GM04503 (cell line): ENCODE measurements around the gene ITM2C.

Experiments
- DNase-seq: peaks from one replicate; pipeline ENCODE4 v3.0.0-alpha.2; 2012; ENCODE audit warnings: low read depth

The ITM2C gene

GRCh38 chr2:230873661-230874401, 9.1 kb downstream of the ITM2C start:
- DNase-seq: no peak

- DNase-seq: no peak
Observed at GRCh38 chr2:230874456-230874855, 9.7 kb downstream of the ITM2C start.

- DNase-seq: no peak
Observed at GRCh38 chr2:230874876-230875275, 10.1 kb downstream of the ITM2C start.

- DNase-seq: no peak
Observed at GRCh38 chr2:230875347-230876315, 10.9 kb downstream of the ITM2C start.

- no peak for DNase-seq
Observed at GRCh38 chr2:230877116-230877758, 12.5 kb downstream of the ITM2C start.

- DNase-seq: no peak
Observed at GRCh38 chr2:230877759-230878598, 13.2 kb downstream of the ITM2C start.

GRCh38 chr2:230878599-230879188, 14.0 kb downstream of the ITM2C start:
- no peak for DNase-seq

- no peak for DNase-seq
Observed at GRCh38 chr2:230879271-230879882, 14.6 kb downstream of the ITM2C start.

- no peak for DNase-seq
Observed at GRCh38 chr2:230879891-230880290, 15.1 kb downstream of the ITM2C start.

GRCh38 chr2:230881840-230882239, 17.1 kb downstream of the ITM2C start:
- no peak for DNase-seq

- DNase-seq: no peak
Observed at GRCh38 chr2:230885463-230886130, 20.9 kb downstream of the ITM2C start.

- no peak for DNase-seq
Observed at GRCh38 chr2:230886206-230886605, 21.5 kb downstream of the ITM2C start.

- no peak for DNase-seq
Observed at GRCh38 chr2:230886671-230887071, 21.9 kb downstream of the ITM2C start.

- DNase-seq: no peak
Observed at GRCh38 chr2:230887342-230887741, 22.6 kb downstream of the ITM2C start.

- no peak for DNase-seq
Observed at GRCh38 chr2:230888824-230889400, 24.2 kb downstream of the ITM2C start.

GRCh38 chr2:230889911-230890601, 25.3 kb downstream of the ITM2C start:
- no peak for DNase-seq

- DNase-seq: no peak
Observed at GRCh38 chr2:230890646-230891045, 25.9 kb downstream of the ITM2C start.

- no peak for DNase-seq
Observed at GRCh38 chr2:230891064-230891463, 26.3 kb downstream of the ITM2C start.

- no peak for DNase-seq
Observed at GRCh38 chr2:230891509-230891908, 26.8 kb downstream of the ITM2C start.
